Stimulated activated naive B cell treated with anti-CD40 and anti-IgM and Interleukin-4, amounts not matched to agents 10 μg/mL and 1 μg/mL and 100 μg/mL, for 72 hours (primary cell): ENCODE data around the gene KDM5C.
"Not testable (repeated sequence)": the region's sequence is repeated elsewhere in the genome, so short reads cannot be mapped to it uniquely, and the experiment has no call there.

Experiments used
- ATAC-seq, 2 donors: fragments of 150-1000 bp; cut with Tn5 transposase; replicated peaks; 2 replicates each; pipeline ENCODE4 v1.10.0; 2021; ENCODE audit warnings: moderate library complexity in 1 of 2
- DNase-seq: peaks from one replicate; pipeline ENCODE4 v3.0.0; 2021
- H3K27ac Mint-ChIP-seq: one replicate; pipeline ENCODE4 v1.8.0; 2022; ENCODE audit warnings: mild to moderate bottlenecking, mixed read lengths
- H3K27me3 Mint-ChIP-seq, 2 donors: one replicate each; pipeline ENCODE4 v1.8.0; 2022; ENCODE audit warnings: mixed read lengths in 2 of 2
- H3K36me3 Mint-ChIP-seq, 2 donors: one replicate each; pipeline ENCODE4 v1.8.0; 2022; ENCODE audit warnings: mixed read lengths in 2 of 2, mild to moderate bottlenecking in 1 of 2
- H3K4me1 Mint-ChIP-seq, 2 donors: one replicate each; pipeline ENCODE4 v1.8.0; 2022; ENCODE audit warnings: mixed read lengths in 2 of 2, mild to moderate bottlenecking in 1 of 2
- H3K4me3 Mint-ChIP-seq, 2 donors: one replicate each; pipeline ENCODE4 v1.8.0; 2022; ENCODE audit warnings: mild to moderate bottlenecking in 2 of 2, mixed read lengths in 2 of 2, moderate library complexity in 1 of 2
- H3K9me3 Mint-ChIP-seq, 2 donors: one replicate each; pipeline ENCODE4 v1.8.0; 2022; ENCODE audit warnings: mixed read lengths in 2 of 2, mild to moderate bottlenecking in 1 of 2

The KDM5C gene

GRCh38 chrX:53190363-53190960 lies 34.5 kb downstream of the KDM5C start:
- no peaks in the 10 kb centered on the region for H3K9me3 Mint-ChIP-seq
- no peaks in the 10 kb centered on the region for H3K27me3 Mint-ChIP-seq
- no peak for ATAC-seq
- peaks cover 13 to 49% of the 10 kb centered on the region in 2 donors for H3K36me3 Mint-ChIP-seq
- H3K4me1 Mint-ChIP-seq = peaks cover 6 to 7% of the 10 kb centered on the region in 2 donors
- H3K4me3 Mint-ChIP-seq = no peak overlapping the region
- H3K27ac Mint-ChIP-seq = peak overlapping the region; percentile 68
- DNase-seq = no peak

DNA sequence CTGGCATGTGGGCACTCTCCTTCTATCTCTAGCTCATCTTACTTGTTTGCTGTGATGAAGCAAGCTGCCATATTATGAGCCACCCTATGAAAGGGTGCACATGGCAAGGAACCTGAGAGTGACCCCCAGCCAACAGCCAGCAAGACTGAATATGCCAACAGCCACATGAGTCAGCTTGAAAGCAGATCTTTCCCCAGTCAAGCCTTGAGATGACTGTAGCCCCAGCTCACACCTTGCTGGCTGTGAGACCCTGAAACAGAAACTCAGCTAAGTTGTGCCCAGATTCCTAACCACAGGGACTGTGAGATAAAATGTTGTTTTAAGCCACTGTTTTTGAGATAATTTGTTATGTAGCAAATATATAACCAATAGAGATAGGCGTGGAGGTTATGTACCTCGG lies 36.2 kb downstream of the KDM5C start:
- H3K36me3 Mint-ChIP-seq = peaks cover 5 to 43% of the 10 kb centered on the region in 2 donors
- peak; percentile 11 for DNase-seq
- H3K27ac Mint-ChIP-seq = peak overlapping the region; percentile 31
- ATAC-seq = peak; percentile 68 to 83
- no peaks in the 10 kb centered on the region for H3K27me3 Mint-ChIP-seq
- H3K9me3 Mint-ChIP-seq = no peaks in the 10 kb centered on the region
- H3K4me3 Mint-ChIP-seq = no peak overlapping the region
- peaks cover 6 to 7% of the 10 kb centered on the region in 2 donors for H3K4me1 Mint-ChIP-seq

DNA sequence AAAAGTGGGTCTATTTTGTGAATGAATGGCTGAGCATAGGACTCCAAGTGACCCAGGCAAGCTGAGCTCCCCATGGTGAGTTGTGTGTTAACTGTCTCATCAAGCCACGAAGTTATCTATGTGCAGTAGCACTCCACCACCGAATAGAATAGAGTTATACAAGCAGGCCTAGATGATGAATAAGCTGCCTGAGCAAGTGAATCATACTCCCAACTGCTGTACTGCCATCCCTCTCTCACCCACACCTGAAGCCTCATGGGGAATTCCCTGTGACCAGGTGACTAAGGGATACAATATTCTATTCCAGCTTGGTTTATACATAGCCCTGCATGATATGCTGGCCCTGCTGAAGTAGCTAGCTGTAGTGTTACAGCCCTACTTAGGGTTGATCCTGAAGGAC lies 38.7 kb downstream of the KDM5C start:
- no peak overlapping the region for H3K4me3 Mint-ChIP-seq
- peaks cover 6 to 7% of the 10 kb centered on the region in 2 donors for H3K4me1 Mint-ChIP-seq
- no peak overlapping the region for H3K27ac Mint-ChIP-seq
- DNase-seq (no peak), ATAC-seq (no peak)
- peaks cover 1 to 31% of the 10 kb centered on the region in 2 donors for H3K36me3 Mint-ChIP-seq
- H3K9me3 Mint-ChIP-seq = no peaks in the 10 kb centered on the region
- H3K27me3 Mint-ChIP-seq = no peaks in the 10 kb centered on the region

GRCh38 chrX:53184836-53185235 lies 40.2 kb downstream of the KDM5C start:
- Mint-ChIP-seq H3K4me1 (peaks cover 4 to 6% of the 10 kb centered on the region in 2 donors), H3K4me3 (no peak overlapping the region), H3K36me3 (peaks cover 0 to 22% of the 10 kb centered on the region in 2 donors), H3K27me3 (no peaks in the 10 kb centered on the region), H3K27ac (no peak overlapping the region), H3K9me3 (no peaks in the 10 kb centered on the region)
- no peak for ATAC-seq
- DNase-seq = no peak

GRCh38 chrX:53171356-53171755 lies 53.7 kb downstream of the KDM5C start:
- ATAC-seq = no peak
- H3K9me3 Mint-ChIP-seq = peaks cover 4% of the 10 kb centered on the region in 2 donors

GRCh38 chrX:53166103-53166502 lies 58.9 kb downstream of the KDM5C start:
- no peak for DNase-seq
- ATAC-seq = no peak
- Mint-ChIP-seq H3K4me3 (no peak overlapping the region), H3K9me3 (no peaks in the 10 kb centered on the region), H3K27me3 (no peaks in the 10 kb centered on the region), H3K4me1 (no peaks in the 10 kb centered on the region), H3K36me3 (peaks cover 0 to 11% of the 10 kb centered on the region in 2 donors), H3K27ac (no peak overlapping the region)

More at GRCh38 chrX:53171356-53171755, 53.7 kb downstream of the KDM5C start:
- no peaks in the 10 kb centered on the region for H3K27me3 Mint-ChIP-seq
- peak overlapping the region; percentile 56 for H3K27ac Mint-ChIP-seq
- no peak overlapping the region for H3K4me3 Mint-ChIP-seq
- no peaks in the 10 kb centered on the region for H3K4me1 Mint-ChIP-seq
- no peak for DNase-seq
- peaks cover 3 to 36% of the 10 kb centered on the region in 2 donors for H3K36me3 Mint-ChIP-seq

DNA sequence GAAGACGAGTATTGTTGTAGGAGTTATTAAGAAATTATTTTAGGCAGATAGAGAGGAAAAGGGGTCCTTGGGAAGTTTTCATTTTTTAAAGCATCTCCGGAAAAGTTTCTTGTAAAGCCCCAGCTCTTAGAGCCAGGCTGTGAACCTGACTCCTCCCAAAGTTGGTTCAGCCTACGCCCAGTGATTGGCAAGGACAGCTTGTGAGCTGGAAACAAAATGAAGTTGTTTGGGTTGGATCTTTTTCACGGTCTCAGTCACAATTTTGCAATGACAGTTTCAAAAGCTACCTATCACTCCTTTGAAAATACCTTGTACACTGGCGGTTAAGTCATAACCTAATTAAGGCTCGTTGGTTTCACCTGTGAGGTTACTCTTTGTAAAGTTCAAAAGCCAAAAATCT lies 60.4 kb downstream of the KDM5C start:
- not testable (repeated sequence) for ATAC-seq, H3K4me3 Mint-ChIP-seq

GRCh38 chrX:53163436-53163835 lies 61.6 kb downstream of the KDM5C start:
- Mint-ChIP-seq H3K27ac (no peak overlapping the region), H3K9me3 (no peaks in the 10 kb centered on the region), H3K27me3 (no peaks in the 10 kb centered on the region), H3K36me3 (peaks cover 0 to 14% of the 10 kb centered on the region in 2 donors), H3K4me1 (no peaks in the 10 kb centered on the region), H3K4me3 (no peak overlapping the region)
- DNase-seq = no peak
- ATAC-seq = no peak

More for the DNA sequence above, 60.4 kb downstream of the KDM5C start:
- not testable (repeated sequence) for H3K27me3 Mint-ChIP-seq, H3K27ac Mint-ChIP-seq, H3K9me3 Mint-ChIP-seq, DNase-seq, H3K4me1 Mint-ChIP-seq
- H3K36me3 Mint-ChIP-seq = peaks cover 0 to 13% of the 10 kb centered on the region in 2 donors

DNA sequence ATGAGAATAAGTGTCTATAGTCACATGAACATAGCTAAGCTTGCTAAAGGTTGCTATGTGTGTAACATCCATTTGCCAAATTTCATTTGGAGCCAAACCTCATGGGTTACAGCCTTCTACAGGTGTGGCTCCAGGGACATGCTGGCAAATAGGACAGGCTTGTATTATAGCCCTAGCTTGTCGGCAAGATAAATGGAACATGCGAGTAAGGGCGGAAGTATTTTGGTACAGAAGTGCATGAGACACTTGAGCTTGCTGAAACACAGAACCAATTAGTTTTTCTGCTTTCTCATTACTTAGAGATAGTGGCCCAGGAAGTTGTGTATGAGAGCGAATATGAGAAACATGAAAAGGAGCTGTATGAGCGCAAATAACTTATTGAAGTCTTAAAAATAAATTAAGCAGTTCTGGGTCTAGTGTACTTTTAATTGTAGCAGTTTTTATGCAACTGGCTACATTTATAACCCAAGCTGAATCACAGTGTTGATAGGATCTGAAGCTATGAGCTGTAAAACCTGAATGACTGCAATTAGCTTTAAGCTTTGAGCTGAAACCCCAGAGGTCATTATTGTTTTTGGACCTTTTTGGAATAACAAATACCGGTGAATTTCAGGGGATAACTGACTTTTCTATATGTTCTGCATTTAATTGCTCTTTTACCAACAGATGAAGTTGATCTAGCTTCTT lies 64.6 kb downstream of the KDM5C start:
- Mint-ChIP-seq H3K4me1 (no peaks in the 10 kb centered on the region), H3K4me3 (no peak overlapping the region), H3K27me3 (no peaks in the 10 kb centered on the region), H3K9me3 (no peaks in the 10 kb centered on the region), H3K36me3 (peaks cover 0 to 16% of the 10 kb centered on the region in 2 donors), H3K27ac (no peak overlapping the region)
- DNase-seq = no peak
- no peak for ATAC-seq

DNA sequence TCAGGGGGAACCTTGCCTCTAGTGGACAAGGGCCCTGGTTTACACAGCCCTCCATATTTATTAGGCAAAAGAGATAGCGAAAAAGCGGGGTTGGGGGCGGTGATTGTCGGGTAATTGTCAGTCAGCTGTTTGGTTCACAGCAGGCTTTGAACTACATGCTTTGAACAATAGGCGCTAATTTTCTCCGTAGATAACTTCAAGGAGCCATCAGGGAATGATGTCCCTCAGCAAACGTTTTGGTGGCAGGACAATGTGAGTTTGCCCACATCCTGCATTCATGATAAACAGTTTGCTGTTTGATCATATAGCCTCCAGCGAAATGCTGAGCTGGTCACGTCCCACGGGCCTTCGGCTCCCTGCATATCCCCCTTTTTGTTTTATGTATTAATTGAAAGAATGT lies 65.8 kb downstream of the KDM5C start:
- DNase-seq (no peak), ATAC-seq (no peak)
- Mint-ChIP-seq H3K9me3 (no peaks in the 10 kb centered on the region), H3K4me1 (no peaks in the 10 kb centered on the region), H3K4me3 (no peak overlapping the region), H3K27me3 (no peaks in the 10 kb centered on the region), H3K36me3 (peaks cover 0 to 17% of the 10 kb centered on the region in 2 donors), H3K27ac (no peak overlapping the region)

DNA sequence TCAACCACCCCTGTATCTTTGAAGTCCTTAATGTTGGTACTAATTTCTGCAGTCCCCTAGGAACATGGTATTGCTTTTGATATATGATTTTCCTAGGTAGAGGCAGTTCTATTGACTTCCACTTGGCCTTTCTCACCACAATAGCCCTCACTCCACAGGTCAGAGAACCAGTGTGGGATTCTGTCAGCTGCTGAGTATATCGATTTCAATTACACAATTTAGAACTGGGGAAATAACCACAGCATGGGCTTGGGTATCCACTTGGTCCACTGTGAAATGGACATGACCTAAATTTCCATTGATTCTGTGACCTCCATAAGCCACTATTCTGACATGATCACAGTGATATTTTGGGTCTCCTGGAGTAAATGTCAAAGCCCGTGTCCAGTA lies 68.8 kb downstream of the KDM5C start:
- no peak overlapping the region for H3K4me3 Mint-ChIP-seq
- H3K4me1 Mint-ChIP-seq = no peaks in the 10 kb centered on the region
- DNase-seq (no peak), ATAC-seq (no peak)
- no peak overlapping the region for H3K27ac Mint-ChIP-seq
- H3K27me3 Mint-ChIP-seq = no peaks in the 10 kb centered on the region
- peaks cover 0 to 2% of the 10 kb centered on the region in 2 donors for H3K9me3 Mint-ChIP-seq
- H3K36me3 Mint-ChIP-seq = peaks cover 2 to 29% of the 10 kb centered on the region in 2 donors

DNA sequence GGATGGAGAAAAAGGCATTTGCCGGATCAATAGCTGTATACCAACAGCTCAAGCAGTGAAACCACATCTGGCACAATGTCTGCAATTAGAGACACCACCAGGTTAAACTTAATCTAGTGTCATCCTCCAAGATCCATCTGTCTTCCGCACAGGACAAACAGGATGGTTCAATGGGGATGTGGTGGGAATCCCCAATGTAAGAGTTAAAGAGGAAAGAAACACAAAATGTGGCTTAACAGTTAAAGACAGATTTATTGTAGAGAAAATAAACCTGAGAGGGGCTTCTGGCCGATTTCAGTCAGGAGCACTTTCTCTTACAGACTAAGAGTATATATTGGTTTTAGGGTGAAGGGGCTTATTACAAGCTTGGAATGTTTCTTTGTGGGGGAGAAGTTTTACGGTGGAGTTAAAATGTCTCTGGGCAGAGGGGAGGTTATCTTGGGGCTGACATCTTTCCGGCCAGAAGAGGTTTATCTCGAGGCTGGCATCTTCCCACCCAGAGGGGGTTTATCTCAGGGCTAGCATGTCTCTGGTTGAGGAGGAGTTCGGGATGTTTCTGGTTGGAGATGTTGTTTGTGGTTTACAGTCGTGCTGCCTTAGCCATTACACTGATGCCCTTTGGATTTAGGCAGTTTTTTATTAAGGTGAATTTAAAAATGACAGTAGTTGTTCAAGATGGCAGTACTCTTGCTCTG lies 69.3 kb downstream of the KDM5C start:
- ATAC-seq (no peak), DNase-seq (no peak)
- Mint-ChIP-seq H3K4me1 (no peaks in the 10 kb centered on the region), H3K27ac (peak overlapping the region; percentile 6), H3K9me3 (peaks cover 0 to 2% of the 10 kb centered on the region in 2 donors), H3K27me3 (no peaks in the 10 kb centered on the region), H3K36me3 (peaks cover 2 to 35% of the 10 kb centered on the region in 2 donors), H3K4me3 (no peak overlapping the region)

DNA sequence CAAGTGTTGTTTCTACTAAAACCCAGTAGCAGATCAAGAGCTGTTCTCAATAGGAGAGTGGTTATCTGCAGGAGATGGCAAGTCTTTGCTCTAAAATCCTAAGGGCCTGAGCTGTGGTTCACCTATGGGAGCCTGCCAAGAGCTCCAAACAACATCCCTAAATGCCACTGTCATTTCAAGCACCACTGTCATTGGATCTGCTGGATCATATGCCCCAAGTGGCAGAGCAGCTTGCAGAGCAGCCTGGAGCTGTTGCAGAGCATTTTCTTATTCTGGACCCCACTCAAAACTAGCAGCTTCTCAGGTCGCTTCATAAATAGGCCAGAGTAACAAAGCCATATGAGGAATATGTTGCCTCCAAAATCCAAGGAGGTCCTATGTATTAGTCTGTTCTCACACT lies 71.4 kb downstream of the KDM5C start:
- no peak overlapping the region for H3K4me3 Mint-ChIP-seq
- no peaks in the 10 kb centered on the region for H3K27me3 Mint-ChIP-seq
- no peaks in the 10 kb centered on the region for H3K4me1 Mint-ChIP-seq
- peaks cover 2 to 27% of the 10 kb centered on the region in 2 donors for H3K36me3 Mint-ChIP-seq
- ATAC-seq (no peak), DNase-seq (no peak)
- peaks cover 0 to 2% of the 10 kb centered on the region in 2 donors for H3K9me3 Mint-ChIP-seq
- no peak overlapping the region for H3K27ac Mint-ChIP-seq
